HepG2 (cell line): Measurements from ENCODE around the gene NIFK. TPM values are rescaled to one million over a fixed set of nuclear protein-coding genes. Genes with fewer than 3 reads are reported as not detected.

Experiments
- ARNT2 ChIP-seq: sonication (generic); formaldehyde crosslinking; IDR thresholded peaks from 2 replicates; pipeline ENCODE4 v1.8.0; 2022; ENCODE audit warnings: mild to moderate bottlenecking, low read depth, missing genetic modification reagents, moderate library complexity
- FOSL2 ChIP-seq: sonication (generic); formaldehyde crosslinking; IDR thresholded peaks from 2 replicates; pipeline ENCODE4 v1.4.0; 2020; ENCODE audit warnings: missing genetic modification reagents
- FOXK1 ChIP-seq: sonication (generic); formaldehyde crosslinking; IDR thresholded peaks from 2 replicates; pipeline ENCODE4 v1.4.0; 2020; ENCODE audit warnings: low read depth, missing genetic modification reagents, borderline replicate concordance
- HDAC2 ChIP-seq: sonication (generic); formaldehyde crosslinking; IDR thresholded peaks from 2 replicates; pipeline ENCODE4 v1.4.0; 2020; ENCODE audit warnings: missing genetic modification reagents
- KLF16 ChIP-seq, 2 experiments: sonication (generic) in 1 of 2; formaldehyde crosslinking in 1 of 2; IDR thresholded peaks; 2 replicates each; pipeline versions ENCODE4 v1.6.1 to v1.8.0; 2016 to 2023; ENCODE audit warnings: missing genetic modification reagents in 2 of 2, missing compliant biosample characterization in 1 of 2
- NFIC ChIP-seq: IDR thresholded peaks from 2 replicates; pipeline ENCODE4 v1.6.1; 2012; ENCODE audit warnings: mild to moderate bottlenecking, low read length, inconsistent platforms
- NR2F6 ChIP-seq, 2 experiments: IDR thresholded peaks; 2 replicates each; pipeline ENCODE4 v1.6.1; 2016; ENCODE audit warnings: antibody characterized with exemption in 1 of 2, mild to moderate bottlenecking in 1 of 2
- NRL ChIP-seq: sonication (generic); formaldehyde crosslinking; IDR thresholded peaks from 2 replicates; pipeline ENCODE4 v1.5.0; 2020; ENCODE audit warnings: missing genetic modification reagents, mild to moderate bottlenecking, moderate library complexity, borderline replicate concordance
- RCOR2 ChIP-seq: IDR thresholded peaks from 2 replicates; pipeline ENCODE4 v1.6.1; 2016; ENCODE audit warnings: missing biosample characterization, missing genetic modification reagents
- SAP130 ChIP-seq: IDR thresholded peaks from 2 replicates; pipeline ENCODE4 v1.6.1; 2016; ENCODE audit warnings: low read depth
- ZBTB7A ChIP-seq: sonication (generic); formaldehyde crosslinking; IDR thresholded peaks from 2 replicates; pipeline ENCODE4 v1.8.0; 2022; ENCODE audit warnings: mild to moderate bottlenecking, missing genetic modification reagents
- ZNF644 ChIP-seq: IDR thresholded peaks from 2 replicates; pipeline ENCODE4 v1.6.1; 2016; ENCODE audit warnings: low read depth
- polyA plus RNA-seq, 8 experiments: library from polyadenylated mRNA; depleted of rRNA in 3 of 8; stranded (reverse) in 7 of 8; unstranded in 1 of 8; fragments of >200 nt; fragmentation: Illumina TruSeq in 4 of 8; extraction: Trizol in 4 of 8; gene quantifications; 2 replicates each; pipeline versions ENCODE4 v1.2.1 to v1.2.3, GENCODE V29; 2011 to 2016; ENCODE audit warnings: low read depth in 4 of 8, missing spikeins in 1 of 8, mixed read lengths in 1 of 8; ENCODE audit not compliant: insufficient read depth in 1 of 8
- total RNA-seq, 5 experiments: library from RNA; depleted of rRNA; stranded (reverse); fragments of >200 nt; fragmentation: Illumina TruSeq; extraction: Trizol; gene quantifications; 2 replicates each; pipeline ENCODE4 v1.2.3, GENCODE V29; 2016; ENCODE audit warnings: low read depth in 1 of 5
- TF ChIP-seq, protein P1 (sequence below): IDR thresholded peaks from 2 replicates; pipeline ENCODE4 v1.6.1; 2012; ENCODE audit warnings: inconsistent platforms
- TF ChIP-seq, protein P2 (sequence below): sonication (generic); formaldehyde crosslinking; IDR thresholded peaks from 2 replicates; pipeline ENCODE4 v1.4.0; 2020; ENCODE audit warnings: missing genetic modification reagents
- TF ChIP-seq, protein P3 (sequence below): sonication (generic); formaldehyde crosslinking; IDR thresholded peaks from 2 replicates; pipeline ENCODE4 v1.4.0; 2020; ENCODE audit warnings: missing genetic modification reagents
- TF ChIP-seq, protein P4 (sequence below): sonication (generic); formaldehyde crosslinking; conservative IDR thresholded peaks from 2 replicates; pipeline ENCODE4 v1.4.0; 2020; ENCODE audit warnings: mild to moderate bottlenecking, missing genetic modification reagents, moderate library complexity
- TF ChIP-seq, protein P5 (sequence below): IDR thresholded peaks from 2 replicates; pipeline ENCODE4 v1.4.0; 2020; ENCODE audit warnings: mild to moderate bottlenecking, missing genetic modification reagents
- TF ChIP-seq, protein P6 (sequence below): IDR thresholded peaks from 2 replicates; pipeline ENCODE4 v1.6.1; 2016; ENCODE audit warnings: missing compliant biosample characterization, missing genetic modification reagents, borderline replicate concordance

NIFK gene
- total and polyA plus RNA-seq, 2 of the 13 experiments (the other 11 are each of a cell fraction or from before 2014, with no cell fraction given): 19.6 to 105 TPM

DNA sequence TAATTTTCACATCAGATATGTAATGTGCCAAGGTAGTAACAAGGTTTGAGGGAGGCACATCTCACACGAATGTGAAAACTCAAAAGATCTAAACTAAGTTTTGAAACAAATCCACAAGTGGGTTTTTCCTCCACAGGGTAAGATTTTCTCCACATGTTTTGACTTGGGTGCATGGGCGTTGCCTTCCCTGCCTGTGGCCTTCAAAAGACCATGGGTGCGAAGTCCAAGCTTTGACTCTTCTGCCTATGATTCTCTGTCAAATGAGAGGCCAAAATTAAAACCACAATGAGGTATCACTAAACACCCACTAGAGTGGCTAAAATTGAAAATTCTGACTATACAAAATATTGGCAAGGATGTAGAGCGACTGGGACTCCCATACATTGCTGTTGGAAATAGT lies 30.7 kb downstream of the NIFK start (continued):
- TF ChIP-seq, protein P1, sequence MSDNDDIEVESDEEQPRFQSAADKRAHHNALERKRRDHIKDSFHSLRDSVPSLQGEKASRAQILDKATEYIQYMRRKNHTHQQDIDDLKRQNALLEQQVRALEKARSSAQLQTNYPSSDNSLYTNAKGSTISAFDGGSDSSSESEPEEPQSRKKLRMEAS: peak; percentile 67; the same call in 1 of the 2 replicates
- TF ChIP-seq RCOR2 (CRISPR knock-in tag): 0 out of 2 replicates have a peak, but pooled peaks have one; percentile 20
- TF ChIP-seq NFIC: peak; percentile 36; the same call in 1 of the 2 replicates
- TF ChIP-seq ARNT2 (CRISPR knock-in tag): 0 out of 2 replicates have a peak, but pooled peaks have one; percentile 25
- TF ChIP-seq, protein P2, sequence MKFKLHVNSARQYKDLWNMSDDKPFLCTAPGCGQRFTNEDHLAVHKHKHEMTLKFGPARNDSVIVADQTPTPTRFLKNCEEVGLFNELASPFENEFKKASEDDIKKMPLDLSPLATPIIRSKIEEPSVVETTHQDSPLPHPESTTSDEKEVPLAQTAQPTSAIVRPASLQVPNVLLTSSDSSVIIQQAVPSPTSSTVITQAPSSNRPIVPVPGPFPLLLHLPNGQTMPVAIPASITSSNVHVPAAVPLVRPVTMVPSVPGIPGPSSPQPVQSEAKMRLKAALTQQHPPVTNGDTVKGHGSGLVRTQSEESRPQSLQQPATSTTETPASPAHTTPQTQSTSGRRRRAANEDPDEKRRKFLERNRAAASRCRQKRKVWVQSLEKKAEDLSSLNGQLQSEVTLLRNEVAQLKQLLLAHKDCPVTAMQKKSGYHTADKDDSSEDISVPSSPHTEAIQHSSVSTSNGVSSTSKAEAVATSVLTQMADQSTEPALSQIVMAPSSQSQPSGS (CRISPR knock-in tag): 0 out of 2 replicates have a peak, but pooled peaks have one; percentile 14
- TF ChIP-seq SAP130: peak; percentile 47
- peak; percentile 90 for TF ChIP-seq ZNF644
- 0 out of 2 replicates have a peak, but pooled peaks have one; percentile 10 for TF ChIP-seq NR2F6 (IDR thresholded peaks at IDR 0.05)
- TF ChIP-seq NR2F6 (CRISPR knock-in tag; IDR thresholded peaks at IDR 0.05): no peak
- no peak for TF ChIP-seq NRL (CRISPR knock-in tag)
- no peak for TF ChIP-seq ZBTB7A (CRISPR knock-in tag)
- TF ChIP-seq, protein P3, sequence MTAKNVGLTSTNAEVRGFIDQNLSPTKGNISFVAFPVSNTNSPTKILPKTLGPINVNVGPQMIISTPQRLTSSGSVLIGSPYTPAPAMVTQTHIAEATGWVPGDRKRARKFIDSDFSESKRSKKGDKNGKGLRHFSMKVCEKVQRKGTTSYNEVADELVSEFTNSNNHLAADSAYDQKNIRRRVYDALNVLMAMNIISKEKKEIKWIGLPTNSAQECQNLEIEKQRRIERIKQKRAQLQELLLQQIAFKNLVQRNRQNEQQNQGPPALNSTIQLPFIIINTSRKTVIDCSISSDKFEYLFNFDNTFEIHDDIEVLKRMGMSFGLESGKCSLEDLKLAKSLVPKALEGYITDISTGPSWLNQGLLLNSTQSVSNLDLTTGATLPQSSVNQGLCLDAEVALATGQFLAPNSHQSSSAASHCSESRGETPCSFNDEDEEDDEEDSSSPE (CRISPR knock-in tag): 0 out of 2 replicates have a peak, but pooled peaks have one; percentile 21
- TF ChIP-seq FOSL2 (CRISPR knock-in tag): peak; percentile 28; the same call in 1 of the 2 replicates
- TF ChIP-seq FOXK1: peak; percentile 41; the same call in 1 of the 2 replicates
- TF ChIP-seq, protein P4, sequence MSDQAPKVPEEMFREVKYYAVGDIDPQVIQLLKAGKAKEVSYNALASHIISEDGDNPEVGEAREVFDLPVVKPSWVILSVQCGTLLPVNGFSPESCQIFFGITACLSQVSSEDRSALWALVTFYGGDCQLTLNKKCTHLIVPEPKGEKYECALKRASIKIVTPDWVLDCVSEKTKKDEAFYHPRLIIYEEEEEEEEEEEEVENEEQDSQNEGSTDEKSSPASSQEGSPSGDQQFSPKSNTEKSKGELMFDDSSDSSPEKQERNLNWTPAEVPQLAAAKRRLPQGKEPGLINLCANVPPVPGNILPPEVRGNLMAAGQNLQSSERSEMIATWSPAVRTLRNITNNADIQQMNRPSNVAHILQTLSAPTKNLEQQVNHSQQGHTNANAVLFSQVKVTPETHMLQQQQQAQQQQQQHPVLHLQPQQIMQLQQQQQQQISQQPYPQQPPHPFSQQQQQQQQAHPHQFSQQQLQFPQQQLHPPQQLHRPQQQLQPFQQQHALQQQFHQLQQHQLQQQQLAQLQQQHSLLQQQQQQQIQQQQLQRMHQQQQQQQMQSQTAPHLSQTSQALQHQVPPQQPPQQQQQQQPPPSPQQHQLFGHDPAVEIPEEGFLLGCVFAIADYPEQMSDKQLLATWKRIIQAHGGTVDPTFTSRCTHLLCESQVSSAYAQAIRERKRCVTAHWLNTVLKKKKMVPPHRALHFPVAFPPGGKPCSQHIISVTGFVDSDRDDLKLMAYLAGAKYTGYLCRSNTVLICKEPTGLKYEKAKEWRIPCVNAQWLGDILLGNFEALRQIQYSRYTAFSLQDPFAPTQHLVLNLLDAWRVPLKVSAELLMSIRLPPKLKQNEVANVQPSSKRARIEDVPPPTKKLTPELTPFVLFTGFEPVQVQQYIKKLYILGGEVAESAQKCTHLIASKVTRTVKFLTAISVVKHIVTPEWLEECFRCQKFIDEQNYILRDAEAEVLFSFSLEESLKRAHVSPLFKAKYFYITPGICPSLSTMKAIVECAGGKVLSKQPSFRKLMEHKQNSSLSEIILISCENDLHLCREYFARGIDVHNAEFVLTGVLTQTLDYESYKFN (CRISPR knock-in tag): peak; percentile 64
- TF ChIP-seq HDAC2: peak; percentile 39; the same call in 1 of the 2 replicates
- TF ChIP-seq, protein P5, sequence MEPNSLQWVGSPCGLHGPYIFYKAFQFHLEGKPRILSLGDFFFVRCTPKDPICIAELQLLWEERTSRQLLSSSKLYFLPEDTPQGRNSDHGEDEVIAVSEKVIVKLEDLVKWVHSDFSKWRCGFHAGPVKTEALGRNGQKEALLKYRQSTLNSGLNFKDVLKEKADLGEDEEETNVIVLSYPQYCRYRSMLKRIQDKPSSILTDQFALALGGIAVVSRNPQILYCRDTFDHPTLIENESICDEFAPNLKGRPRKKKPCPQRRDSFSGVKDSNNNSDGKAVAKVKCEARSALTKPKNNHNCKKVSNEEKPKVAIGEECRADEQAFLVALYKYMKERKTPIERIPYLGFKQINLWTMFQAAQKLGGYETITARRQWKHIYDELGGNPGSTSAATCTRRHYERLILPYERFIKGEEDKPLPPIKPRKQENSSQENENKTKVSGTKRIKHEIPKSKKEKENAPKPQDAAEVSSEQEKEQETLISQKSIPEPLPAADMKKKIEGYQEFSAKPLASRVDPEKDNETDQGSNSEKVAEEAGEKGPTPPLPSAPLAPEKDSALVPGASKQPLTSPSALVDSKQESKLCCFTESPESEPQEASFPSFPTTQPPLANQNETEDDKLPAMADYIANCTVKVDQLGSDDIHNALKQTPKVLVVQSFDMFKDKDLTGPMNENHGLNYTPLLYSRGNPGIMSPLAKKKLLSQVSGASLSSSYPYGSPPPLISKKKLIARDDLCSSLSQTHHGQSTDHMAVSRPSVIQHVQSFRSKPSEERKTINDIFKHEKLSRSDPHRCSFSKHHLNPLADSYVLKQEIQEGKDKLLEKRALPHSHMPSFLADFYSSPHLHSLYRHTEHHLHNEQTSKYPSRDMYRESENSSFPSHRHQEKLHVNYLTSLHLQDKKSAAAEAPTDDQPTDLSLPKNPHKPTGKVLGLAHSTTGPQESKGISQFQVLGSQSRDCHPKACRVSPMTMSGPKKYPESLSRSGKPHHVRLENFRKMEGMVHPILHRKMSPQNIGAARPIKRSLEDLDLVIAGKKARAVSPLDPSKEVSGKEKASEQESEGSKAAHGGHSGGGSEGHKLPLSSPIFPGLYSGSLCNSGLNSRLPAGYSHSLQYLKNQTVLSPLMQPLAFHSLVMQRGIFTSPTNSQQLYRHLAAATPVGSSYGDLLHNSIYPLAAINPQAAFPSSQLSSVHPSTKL (CRISPR knock-in tag): peak; percentile 60
- TF ChIP-seq KLF16 (CRISPR knock-in tag; IDR thresholded peaks at IDR 0.05): 0 out of 4 replicates have a peak, but pooled peaks of 1 of the 2 experiments have one; percentile 28
- TF ChIP-seq, protein P6, sequence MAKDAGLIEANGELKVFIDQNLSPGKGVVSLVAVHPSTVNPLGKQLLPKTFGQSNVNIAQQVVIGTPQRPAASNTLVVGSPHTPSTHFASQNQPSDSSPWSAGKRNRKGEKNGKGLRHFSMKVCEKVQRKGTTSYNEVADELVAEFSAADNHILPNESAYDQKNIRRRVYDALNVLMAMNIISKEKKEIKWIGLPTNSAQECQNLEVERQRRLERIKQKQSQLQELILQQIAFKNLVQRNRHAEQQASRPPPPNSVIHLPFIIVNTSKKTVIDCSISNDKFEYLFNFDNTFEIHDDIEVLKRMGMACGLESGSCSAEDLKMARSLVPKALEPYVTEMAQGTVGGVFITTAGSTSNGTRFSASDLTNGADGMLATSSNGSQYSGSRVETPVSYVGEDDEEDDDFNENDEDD: peak; percentile 17; the same call in 1 of the 2 replicates
